ENCODE measurements around the gene CCDC136. TPM values are rescaled to one million over a fixed set of nuclear protein-coding genes. Genes with fewer than 3 reads are reported as not detected.

CCDC136 gene
- total and polyA plus RNA-seq, 3 donors from 2014 or later = 265 to 564 (median 553) TPM

- no peak overlapping the region for H3K27ac ChIP-seq
- H3K4me1 ChIP-seq = no peaks in the 10 kb centered on the region
- H3K36me3 ChIP-seq (ENCODE audit: low read depth, missing control alignments) = no peaks in the 10 kb centered on the region
- intact Hi-C loops (cut with DNase I; ENCODE audit: low total_unique reads) = no loop called here
- TF ChIP-seq CTCF (IDR thresholded peaks at IDR 0.05) = no peak
- no peak for TF ChIP-seq POLR2A (IDR thresholded peaks at IDR 0.05)
- no peak for DNase-seq
- no peaks in the 10 kb centered on the region for H3K27me3 ChIP-seq
- no peak overlapping the region for H3K4me3 ChIP-seq
- 79 to 82% methylated on average over 5 of the region's 5 CpGs for WGBS, 2 donors
- H3K9me3 ChIP-seq = no peaks in the 10 kb centered on the region
Observed at GRCh38 chr7:128781126-128781525, 10.6 kb upstream of the CCDC136 start.

- no peaks in the 10 kb centered on the region for H3K27me3 ChIP-seq
- WGBS, 2 donors = 81 to 94% methylated on average over 3 of the region's 3 CpGs
- H3K4me1 ChIP-seq = no peaks in the 10 kb centered on the region
- no peaks in the 10 kb centered on the region for H3K9me3 ChIP-seq
- H3K4me3 ChIP-seq = no peak overlapping the region
- H3K27ac ChIP-seq = no peak overlapping the region
- no peaks in the 10 kb centered on the region for H3K36me3 ChIP-seq (ENCODE audit: low read depth, missing control alignments)
- no peak for DNase-seq
- TF ChIP-seq CTCF (IDR thresholded peaks at IDR 0.05) = no peak
- TF ChIP-seq POLR2A (IDR thresholded peaks at IDR 0.05) = no peak
- intact Hi-C loops (cut with DNase I; ENCODE audit: low total_unique reads) = no loop called here
Observed at GRCh38 chr7:128781851-128782250, 9.9 kb upstream of the CCDC136 start.

- no peak overlapping the region for H3K4me3 ChIP-seq
- H3K27me3 ChIP-seq = no peaks in the 10 kb centered on the region
- WGBS, 2 donors = 39 to 56% methylated on average over 12 to 15 of the region's 15 CpGs
- no peaks in the 10 kb centered on the region for H3K4me1 ChIP-seq
- TF ChIP-seq CTCF (IDR thresholded peaks at IDR 0.05) (no peak), POLR2A (IDR thresholded peaks at IDR 0.05) (no peak)
- H3K9me3 ChIP-seq = no peaks in the 10 kb centered on the region
- no peak overlapping the region for H3K27ac ChIP-seq
- peak; percentile 83 for DNase-seq
- no peaks in the 10 kb centered on the region for H3K36me3 ChIP-seq (ENCODE audit: low read depth, missing control alignments)
- intact Hi-C loops (cut with DNase I; ENCODE audit: low total_unique reads) = no loop called here
Observed at GRCh38 chr7:128783143-128783861, 8.5 kb upstream of the CCDC136 start.

- Histone ChIP-seq H3K4me3 (no peak overlapping the region), H3K9me3 (no peaks in the 10 kb centered on the region), H3K4me1 (no peaks in the 10 kb centered on the region), H3K27ac (no peak overlapping the region), H3K27me3 (no peaks in the 10 kb centered on the region), H3K36me3 (ENCODE audit: low read depth, missing control alignments) (no peaks in the 10 kb centered on the region)
- no peak for DNase-seq
- intact Hi-C loops (cut with DNase I; ENCODE audit: low total_unique reads) = no loop called here
- 90 to 95% methylated on average over 3 of the region's 3 CpGs for WGBS, 2 donors
- no peak for TF ChIP-seq CTCF (IDR thresholded peaks at IDR 0.05)
- no peak for TF ChIP-seq POLR2A (IDR thresholded peaks at IDR 0.05)
Observed at GRCh38 chr7:128785738-128786137, 6.0 kb upstream of the CCDC136 start.

All from testis (tissue), 3 donors.